B cell (primary cell): ENCODE measurements around the gene MATN1.

ENCODE experiments used
- EZH2 ChIP-seq: IDR thresholded peaks from 2 replicates; pipeline ENCODE4 v1.6.1; 2012; ENCODE audit warnings: borderline replicate concordance, low read depth, mild to moderate bottlenecking, moderate library complexity, low read length; ENCODE audit not compliant: insufficient read depth, poor library complexity, severe bottlenecking
- TF ChIP-seq, protein P1 (sequence below): fragments of 200-600 bp; IDR thresholded peaks from one replicate; pipeline ENCODE4 v1.8.0; 2022; ENCODE audit warnings: antibody characterized with exemption, mild to moderate bottlenecking

- TF ChIP-seq, protein P1, sequence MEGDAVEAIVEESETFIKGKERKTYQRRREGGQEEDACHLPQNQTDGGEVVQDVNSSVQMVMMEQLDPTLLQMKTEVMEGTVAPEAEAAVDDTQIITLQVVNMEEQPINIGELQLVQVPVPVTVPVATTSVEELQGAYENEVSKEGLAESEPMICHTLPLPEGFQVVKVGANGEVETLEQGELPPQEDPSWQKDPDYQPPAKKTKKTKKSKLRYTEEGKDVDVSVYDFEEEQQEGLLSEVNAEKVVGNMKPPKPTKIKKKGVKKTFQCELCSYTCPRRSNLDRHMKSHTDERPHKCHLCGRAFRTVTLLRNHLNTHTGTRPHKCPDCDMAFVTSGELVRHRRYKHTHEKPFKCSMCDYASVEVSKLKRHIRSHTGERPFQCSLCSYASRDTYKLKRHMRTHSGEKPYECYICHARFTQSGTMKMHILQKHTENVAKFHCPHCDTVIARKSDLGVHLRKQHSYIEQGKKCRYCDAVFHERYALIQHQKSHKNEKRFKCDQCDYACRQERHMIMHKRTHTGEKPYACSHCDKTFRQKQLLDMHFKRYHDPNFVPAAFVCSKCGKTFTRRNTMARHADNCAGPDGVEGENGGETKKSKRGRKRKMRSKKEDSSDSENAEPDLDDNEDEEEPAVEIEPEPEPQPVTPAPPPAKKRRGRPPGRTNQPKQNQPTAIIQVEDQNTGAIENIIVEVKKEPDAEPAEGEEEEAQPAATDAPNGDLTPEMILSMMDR = no peak
- TF ChIP-seq EZH2 = no peak
Observed at GRCh38 chr1:30754684-30755171, 31.3 kb upstream of the MATN1 start.
